Mammary epithelial cell (primary cell): Measurements from ENCODE around the gene ZNF501.

Experiments used
- EZH2 ChIP-seq: IDR thresholded peaks from 2 replicates; pipeline ENCODE4 v1.6.1; 2012; ENCODE audit warnings: low read length, inconsistent platforms, borderline replicate concordance
- TF ChIP-seq, protein P1 (sequence below), 2 donors: IDR thresholded peaks in 1 of 2; conservative IDR thresholded peaks in 1 of 2; 2 replicates each; pipeline ENCODE4 v1.5.1; 2011 to 2012; ENCODE audit warnings: inconsistent platforms in 2 of 2, low read length in 2 of 2, mild to moderate bottlenecking in 2 of 2, control low read depth in 1 of 2, low read depth in 1 of 2; ENCODE audit not compliant: insufficient read depth in 1 of 2; ENCODE audit errors: extremely low read depth in 1 of 2

DNA sequence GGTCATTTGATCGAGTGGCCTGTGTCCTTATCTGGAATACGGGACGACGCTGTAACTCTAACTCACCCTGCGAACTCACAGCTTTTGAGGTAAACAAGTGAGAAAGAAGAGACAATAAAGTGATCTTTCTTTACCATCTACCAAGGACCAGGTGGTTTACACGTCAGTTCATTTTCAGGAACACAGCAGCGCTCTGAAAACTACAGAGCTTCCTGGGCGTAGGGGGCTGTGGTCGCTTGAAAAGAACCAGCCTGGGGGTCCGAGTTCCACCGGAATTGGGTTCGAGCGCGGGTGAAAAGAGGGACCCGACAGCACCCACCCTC, 31.6 kb downstream of the ZNF501 start:
- TF ChIP-seq, protein P1, sequence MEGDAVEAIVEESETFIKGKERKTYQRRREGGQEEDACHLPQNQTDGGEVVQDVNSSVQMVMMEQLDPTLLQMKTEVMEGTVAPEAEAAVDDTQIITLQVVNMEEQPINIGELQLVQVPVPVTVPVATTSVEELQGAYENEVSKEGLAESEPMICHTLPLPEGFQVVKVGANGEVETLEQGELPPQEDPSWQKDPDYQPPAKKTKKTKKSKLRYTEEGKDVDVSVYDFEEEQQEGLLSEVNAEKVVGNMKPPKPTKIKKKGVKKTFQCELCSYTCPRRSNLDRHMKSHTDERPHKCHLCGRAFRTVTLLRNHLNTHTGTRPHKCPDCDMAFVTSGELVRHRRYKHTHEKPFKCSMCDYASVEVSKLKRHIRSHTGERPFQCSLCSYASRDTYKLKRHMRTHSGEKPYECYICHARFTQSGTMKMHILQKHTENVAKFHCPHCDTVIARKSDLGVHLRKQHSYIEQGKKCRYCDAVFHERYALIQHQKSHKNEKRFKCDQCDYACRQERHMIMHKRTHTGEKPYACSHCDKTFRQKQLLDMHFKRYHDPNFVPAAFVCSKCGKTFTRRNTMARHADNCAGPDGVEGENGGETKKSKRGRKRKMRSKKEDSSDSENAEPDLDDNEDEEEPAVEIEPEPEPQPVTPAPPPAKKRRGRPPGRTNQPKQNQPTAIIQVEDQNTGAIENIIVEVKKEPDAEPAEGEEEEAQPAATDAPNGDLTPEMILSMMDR (conservative IDR thresholded peaks at IDR 0.05 in 1 of 2, IDR thresholded peaks at IDR 0.05 in 1 of 2; ENCODE audit: extremely low read depth in 1 of 2, insufficient read depth in 1 of 2, low read depth in 1 of 2, low read length in 2 of 2), result no peak
- no peak for TF ChIP-seq EZH2
